HG03280 (cell line): ENCODE results near the gene HMOX1.
"Not testable (repeated sequence)": the region's sequence is repeated elsewhere in the genome, so short reads cannot be mapped to it uniquely, and the experiment has no call there.

Source experiments
- ATAC-seq: cut with Tn5 transposase; IDR thresholded peaks from one replicate; pipeline ENCODE4 v1.9.1; 2021; ENCODE audit warnings: mild to moderate bottlenecking, moderate library complexity; ENCODE audit not compliant: unreplicated experiment

Gene HMOX1

DNA sequence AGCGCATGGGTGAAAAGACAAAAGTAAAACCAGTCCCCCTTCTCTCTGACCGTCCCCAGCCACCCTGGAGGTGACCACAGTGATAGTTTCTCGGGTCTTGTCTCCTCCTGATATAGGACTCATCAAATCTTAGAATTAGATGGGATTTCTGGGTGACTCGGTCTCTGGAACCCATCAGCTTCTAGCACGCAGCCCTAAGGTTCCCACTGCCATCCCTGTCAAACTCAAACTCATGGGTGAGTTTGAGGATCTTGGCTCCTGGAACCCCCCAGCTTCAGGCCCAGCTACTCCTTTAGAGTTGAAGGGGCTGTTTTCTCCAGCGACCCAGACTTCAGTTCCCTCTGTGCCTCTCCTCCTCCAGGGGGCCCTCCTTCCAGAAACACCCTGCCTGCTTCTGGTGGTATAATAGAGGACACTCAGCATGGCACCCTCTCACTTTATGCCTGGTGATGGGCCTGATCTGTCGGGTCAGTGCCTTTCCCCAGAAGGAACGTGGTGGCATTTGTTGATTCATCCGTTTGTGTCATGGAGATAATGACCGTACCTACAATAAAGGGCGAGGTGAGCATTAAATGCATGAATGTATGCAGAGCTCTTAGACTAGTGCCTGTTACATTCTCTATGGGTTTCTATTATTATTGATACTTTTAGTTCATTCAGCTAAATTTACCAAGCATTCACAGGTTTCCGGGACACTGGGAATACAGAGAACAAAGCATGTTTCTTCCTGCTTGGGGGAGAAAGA is 50.8 kb downstream of the HMOX1 start:
- no peak for ATAC-seq

DNA sequence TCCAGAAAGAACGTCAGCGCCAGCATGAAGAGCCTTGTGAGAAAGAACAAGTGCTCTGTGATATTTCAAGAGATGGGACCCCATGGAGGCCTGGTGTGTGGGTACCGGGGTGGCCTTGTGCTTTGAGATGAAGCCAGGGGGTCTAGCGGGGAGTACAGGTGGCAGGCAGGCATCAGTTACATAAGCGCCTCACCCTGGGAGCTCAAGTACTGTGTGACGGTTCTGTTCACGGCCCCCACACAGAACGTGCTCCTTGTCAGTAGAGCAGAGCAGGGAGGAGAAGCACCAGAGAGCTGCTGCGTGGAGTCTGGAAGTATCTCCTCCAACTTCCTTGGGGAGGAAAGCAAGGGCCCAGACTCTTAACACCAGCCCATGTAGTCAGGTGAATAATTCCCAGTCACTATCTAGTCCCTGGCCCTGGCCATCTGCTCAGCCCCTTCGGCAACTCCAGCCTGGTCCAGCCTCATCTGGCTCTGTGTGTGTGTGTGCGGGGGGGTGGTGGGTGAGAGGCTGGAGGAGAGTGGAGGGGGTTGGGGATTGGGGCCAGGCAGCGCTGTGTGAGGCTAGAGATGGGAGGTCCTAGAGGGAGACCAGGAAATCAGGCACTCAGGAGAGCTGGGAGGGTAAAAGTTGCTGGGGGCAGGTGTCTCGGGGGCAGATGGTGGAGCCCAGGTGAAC is 51.5 kb downstream of the HMOX1 start:
- no peak for ATAC-seq

DNA sequence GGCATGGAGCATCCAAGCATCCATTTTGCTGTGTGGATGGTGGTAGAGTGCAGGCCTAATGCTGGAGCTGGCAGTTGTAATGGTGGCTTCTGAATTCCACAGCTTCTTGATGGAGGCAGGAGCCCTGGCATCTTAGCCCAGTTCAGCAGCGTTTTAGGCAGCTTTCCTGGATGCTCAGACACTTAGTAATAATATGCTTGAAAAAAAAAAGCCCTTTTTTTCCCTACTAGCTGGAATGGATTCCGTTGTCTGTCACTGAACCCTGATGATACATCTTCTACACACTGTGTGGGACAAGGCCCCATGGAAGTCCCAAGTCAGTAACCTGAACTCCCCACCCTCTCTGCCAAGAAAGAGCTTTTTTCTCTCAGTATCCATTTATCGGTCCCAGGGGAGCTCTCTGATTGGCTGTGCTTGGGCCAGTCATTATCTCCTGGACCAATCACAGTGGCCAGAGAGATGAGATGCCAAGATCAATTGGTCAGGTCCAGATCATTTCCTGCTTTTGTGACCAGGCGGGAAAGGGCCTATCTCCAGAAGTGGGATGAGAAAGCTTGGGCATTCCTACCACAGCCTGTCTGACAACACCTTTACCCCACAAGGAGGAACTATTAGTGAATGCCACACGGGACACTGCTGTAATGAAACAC is 53.3 kb downstream of the HMOX1 start:
- no peak for ATAC-seq

DNA sequence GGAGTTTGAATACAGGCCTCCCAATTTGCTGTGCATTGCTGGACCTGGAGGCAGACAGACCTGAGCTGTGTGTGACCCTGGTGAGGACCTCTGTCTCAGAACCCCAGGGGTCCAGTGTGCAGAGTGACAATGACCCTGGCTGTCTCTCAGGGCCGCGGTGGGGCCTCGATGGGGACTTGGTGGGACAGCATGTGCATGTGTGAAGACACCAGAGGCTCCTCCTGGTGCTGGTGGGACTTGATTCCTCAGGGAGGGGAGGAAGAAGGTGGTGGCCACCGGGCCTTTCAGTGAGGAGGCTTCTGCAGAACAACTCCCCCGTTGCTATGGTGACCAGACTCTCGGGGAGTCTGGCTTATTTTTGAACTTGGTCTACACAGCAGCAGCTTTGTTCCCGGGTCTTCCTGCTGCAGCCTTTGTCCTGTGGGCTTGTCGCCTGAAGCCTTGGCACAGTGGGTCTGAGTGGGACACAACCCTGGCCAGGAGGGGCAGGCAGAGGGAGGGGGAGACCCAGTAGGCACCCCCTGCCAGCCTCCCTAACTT is 54.4 kb downstream of the HMOX1 start:
- ATAC-seq = no peak

DNA sequence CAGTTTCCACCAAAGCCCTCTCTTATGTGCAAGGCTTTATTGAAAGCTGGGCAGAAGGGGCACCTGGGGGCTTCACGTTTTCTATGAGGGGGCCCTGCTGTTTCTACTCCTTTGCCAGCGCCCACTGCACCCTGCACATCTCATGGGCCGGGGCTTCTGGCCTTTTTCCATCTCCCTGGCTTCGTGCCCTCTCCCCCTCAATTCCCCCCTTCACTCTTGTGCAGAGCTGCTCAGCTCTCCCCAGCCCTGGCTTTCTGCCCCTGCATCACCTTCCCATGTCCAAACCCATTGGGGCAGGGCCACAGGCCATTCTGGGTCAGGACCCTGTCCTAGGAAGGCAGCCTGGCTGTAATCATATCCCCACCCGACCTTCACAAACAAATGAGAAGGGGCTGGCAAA is 55.5 kb downstream of the HMOX1 start:
- ATAC-seq = no peak

DNA sequence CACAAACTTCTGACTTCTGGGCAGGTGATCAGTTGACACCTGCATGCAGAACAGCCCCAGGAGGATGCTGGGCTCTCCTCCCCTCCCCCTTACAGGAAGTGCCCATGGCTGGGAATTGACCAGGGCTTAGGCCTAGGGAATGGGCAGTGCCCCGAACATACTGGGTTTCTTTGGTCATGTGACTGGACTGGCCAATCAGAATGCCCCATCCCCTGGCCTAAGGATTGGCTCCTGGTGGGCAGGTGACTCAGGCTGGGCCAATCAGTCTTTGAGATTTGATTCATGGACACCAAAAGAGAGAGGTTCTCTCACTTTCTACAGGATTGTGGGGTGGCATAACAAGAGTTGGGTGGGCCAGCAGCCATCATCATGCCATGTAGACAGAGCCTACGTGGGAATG is 56.2 kb downstream of the HMOX1 start:
- ATAC-seq = no peak

DNA sequence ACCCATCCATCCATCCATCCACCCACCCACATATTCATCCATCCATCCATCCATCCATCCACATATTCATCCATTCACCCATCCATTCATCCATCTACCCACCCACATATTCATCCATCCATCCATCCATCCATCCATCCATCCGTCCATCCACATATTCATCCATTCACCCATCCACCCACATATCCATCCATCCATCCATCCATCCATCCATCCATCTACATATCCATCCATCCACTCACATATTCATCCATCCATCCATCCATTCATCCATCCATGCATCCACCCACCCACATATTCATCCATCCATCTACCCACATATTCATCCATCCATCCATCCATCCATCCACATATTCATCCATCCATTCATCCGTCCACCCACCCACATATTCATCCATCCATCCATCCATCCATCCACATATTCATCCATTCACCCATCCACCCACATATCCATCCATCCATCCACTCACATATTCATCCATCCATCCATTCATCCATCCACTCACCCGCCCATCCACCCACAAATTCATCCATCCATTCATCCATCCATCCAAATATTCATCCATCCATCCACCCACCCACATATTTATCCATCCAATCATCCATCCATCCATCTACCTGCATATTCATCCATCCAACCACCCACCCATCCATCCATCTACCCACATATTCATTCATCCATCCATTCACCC is 57.9 kb downstream of the HMOX1 start:
- not testable (repeated sequence) for ATAC-seq

DNA sequence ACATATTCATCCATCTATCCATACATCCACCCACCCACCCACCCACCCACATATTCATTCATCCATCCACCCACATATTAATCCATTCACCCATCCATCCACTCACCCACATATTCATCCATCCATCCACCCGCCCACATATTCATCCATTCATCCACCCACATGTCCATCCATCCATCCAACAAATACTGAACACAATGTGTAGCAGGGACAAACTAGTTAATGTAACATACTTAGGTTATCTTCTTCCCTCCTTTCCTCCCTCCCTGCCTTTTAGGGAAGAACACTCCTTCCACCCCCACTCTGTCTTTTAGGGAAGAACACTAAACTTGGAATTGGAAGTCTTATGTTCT is 58.4 kb downstream of the HMOX1 start:
- ATAC-seq = no peak

DNA sequence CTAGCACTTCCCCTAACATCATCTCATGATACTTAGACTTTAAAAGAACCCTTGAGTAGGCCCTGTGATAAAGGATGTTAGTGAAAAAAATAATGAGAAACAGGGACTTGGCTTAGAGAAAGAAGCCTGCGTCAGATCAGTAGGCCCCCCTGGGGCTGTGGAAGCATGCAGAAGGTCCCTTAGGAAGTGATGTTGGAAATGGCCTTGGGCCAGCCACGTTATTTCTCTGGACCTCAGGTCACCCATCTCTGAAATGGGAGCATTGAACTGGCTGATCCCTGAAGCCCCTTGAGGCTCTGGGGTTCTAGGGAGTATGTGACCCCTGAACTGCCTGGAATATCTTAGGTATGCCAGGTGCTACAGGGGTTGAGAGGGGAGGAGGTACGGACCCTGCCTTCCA is 59.2 kb downstream of the HMOX1 start:
- ATAC-seq = no peak

DNA sequence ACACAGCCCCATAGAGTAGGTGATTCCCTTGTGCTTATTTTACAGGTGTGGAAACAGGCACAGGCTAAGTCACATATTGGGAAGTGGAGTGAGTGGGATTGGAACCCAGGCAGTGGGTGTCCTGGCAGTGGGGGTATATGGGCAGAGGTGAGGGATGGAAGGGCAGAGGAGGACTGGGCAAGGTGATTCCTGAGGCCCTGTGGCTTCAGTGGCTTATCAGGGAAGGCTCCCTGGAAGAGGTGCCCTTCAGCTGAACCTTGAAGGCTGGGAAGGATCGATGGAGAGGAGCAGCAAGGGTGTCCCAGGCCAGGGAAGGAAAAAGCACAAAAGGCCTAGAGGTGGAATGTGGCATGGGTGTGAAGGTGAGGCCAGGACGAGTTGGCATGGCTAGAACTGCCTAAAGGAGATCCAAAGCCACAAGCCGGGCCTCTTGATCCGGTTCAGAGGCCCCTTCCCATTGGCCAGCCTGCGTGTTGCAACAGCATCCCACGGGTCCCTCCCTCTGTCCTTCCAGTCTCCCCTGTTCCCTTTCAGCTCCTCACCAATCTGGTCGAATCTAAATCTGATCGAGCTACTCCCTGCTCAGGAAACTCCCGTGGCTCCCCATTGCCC is 60.7 kb downstream of the HMOX1 start:
- ATAC-seq = no peak

DNA sequence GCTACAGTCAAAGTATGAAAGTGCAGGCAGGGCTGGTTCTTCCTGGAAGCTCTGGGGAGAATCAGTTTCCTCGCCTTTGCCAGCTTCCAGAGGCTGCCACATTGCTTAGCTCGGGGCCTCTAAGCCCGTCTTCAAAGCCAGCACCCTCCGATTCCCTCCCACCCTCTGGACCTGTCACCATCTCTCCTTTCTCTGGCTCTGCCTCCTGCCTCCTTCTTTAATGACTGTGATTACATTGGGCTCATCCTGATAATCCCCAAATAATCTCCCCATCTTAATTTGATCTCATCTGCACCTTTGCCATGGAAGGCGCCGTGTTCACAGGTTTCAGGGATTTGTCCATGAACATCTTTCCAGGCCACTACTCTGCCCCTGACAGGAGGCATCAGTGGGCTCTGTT is 61.6 kb downstream of the HMOX1 start:
- ATAC-seq = no peak

DNA sequence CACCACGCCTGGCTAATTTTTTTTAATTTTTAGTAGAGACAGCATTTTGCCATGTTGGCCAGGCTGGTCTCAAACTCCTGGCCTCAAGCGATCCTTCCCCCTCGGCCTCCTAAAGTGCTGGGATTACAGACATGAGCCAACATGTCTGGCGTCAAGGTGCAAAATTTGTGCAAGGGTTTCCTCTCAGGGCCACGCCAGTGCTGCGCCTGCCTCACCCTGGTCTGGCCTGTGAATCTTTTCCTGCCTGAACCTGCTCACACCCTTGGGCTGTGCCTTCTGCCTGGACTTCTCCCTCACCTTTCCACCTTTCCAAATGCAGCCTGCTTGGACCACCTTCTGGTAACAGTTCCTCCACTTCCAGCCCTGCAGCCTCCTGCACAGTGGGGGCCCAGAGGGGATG is 62.4 kb downstream of the HMOX1 start:
- ATAC-seq = no peak
